Stomach (tissue), 9 donors: ENCODE results near the gene STXBP2. TPM values are rescaled to one million over a fixed set of nuclear protein-coding genes. Genes with fewer than 3 reads are reported as not detected.

Source experiments
- DNase-seq, 2 donors: peaks; one replicate each; pipeline versions ENCODE4 v3.0.0 to v3.0.0-alpha.2; 2013 to 2019
- H3K27ac ChIP-seq, 5 donors: fragments of 200-600 bp in 4 of 5; sonication (generic) in 4 of 5; one replicate each; pipeline ENCODE4 v1.5.1; 2013 to 2019; ENCODE audit warnings: mild to moderate bottlenecking in 1 of 5, moderate library complexity in 1 of 5
- H3K27me3 ChIP-seq, 3 donors: fragments of 200-600 bp; sonication (generic); one replicate each; pipeline ENCODE4 v1.5.1; 2017 to 2019; ENCODE audit warnings: mixed run types in 1 of 3
- H3K36me3 ChIP-seq, 4 donors: fragments of 200-600 bp; sonication (generic); 1 replicate in 3 of 4; 2 replicates in 1 of 4; pipeline ENCODE4 v1.5.1; 2016 to 2019
- H3K4me1 ChIP-seq, 4 donors: fragments of 200-600 bp; sonication (generic); one replicate each; pipeline ENCODE4 v1.5.1; 2016 to 2019
- H3K4me3 ChIP-seq, 4 donors: fragments of 200-600 bp; sonication (generic) in 3 of 4; one replicate each; pipeline ENCODE4 v1.5.1; 2016 to 2019; ENCODE audit warnings: mild to moderate bottlenecking in 1 of 4
- H3K9me3 ChIP-seq, 4 donors: fragments of 200-600 bp; sonication (generic); one replicate each; pipeline ENCODE4 v1.5.1; 2016 to 2019
- EP300 ChIP-seq: sonication (generic); formaldehyde crosslinking; IDR thresholded peaks from one replicate; pipeline ENCODE4 v1.6.1; 2017; ENCODE audit warnings: antibody characterized with exemption
- POLR2A ChIP-seq, 4 donors: fragments of 450-650 bp; IDR thresholded peaks; one replicate each; pipeline ENCODE4 v1.6.1; 2016; ENCODE audit warnings: antibody characterized with exemption in 4 of 4, control low read depth in 2 of 4, mild to moderate bottlenecking in 1 of 4, moderate library complexity in 1 of 4
- POLR2AphosphoS5 ChIP-seq, 3 donors: sonication (generic); formaldehyde crosslinking; IDR thresholded peaks; one replicate each; pipeline ENCODE4 v1.6.1; 2016; ENCODE audit warnings: antibody characterized with exemption in 3 of 3
- WGBS, 5 donors: extraction: QIAGEN DNeasy Blood & Tissue Kit in 3 of 5; methylation state at CpG; one replicate each; pipeline versions ENCODE4 v1.1.5 to v1.1.7; 2013 to 2018; 5-methylcytosine and 5-hydroxymethylcytosine counted together
- intact Hi-C: fragments of 100-400 bp; cut with DNase I; formaldehyde crosslinking; loops from one replicate; pipeline ENCODE4 v1.15.1; 2023; ENCODE audit warnings: low total_unique reads
- polyA plus RNA-seq, 3 donors: library from polyadenylated mRNA; stranded (reverse); fragments of 200-250 nt; gene quantifications; one replicate each; pipeline ENCODE4 v1.2.3, GENCODE V29; 2013
- total RNA-seq, 5 donors: library from RNA; depleted of rRNA; stranded (reverse); fragments of >200 nt; gene quantifications; one replicate each; pipeline versions ENCODE4 v1.1.0 to v1.2.3, GENCODE V29; 2014 to 2016
- TF ChIP-seq, protein P1 (sequence below), 7 experiments: fragments of 450-650 bp in 4 of 7; fragments of 200-600 bp in 3 of 7; sonication (generic) in 3 of 7; IDR thresholded peaks; one replicate each; pipeline ENCODE4 v1.5.1; 2016 to 2019; ENCODE audit warnings: antibody characterized with exemption in 7 of 7, control low read depth in 2 of 7, mild to moderate bottlenecking in 1 of 7
- donor health status: healthy with polysubstance abuse.
- donor health status: Bipolar disorder and iron deficiency.
- donor health status: healthy.

STXBP2 gene
- total and polyA plus RNA-seq, 8 donors: 46.6 to 734 (median 138) TPM

- intact Hi-C loops: no loop called here
- H3K27me3 ChIP-seq: peaks cover 0 to 45% (median 0%) of the 10 kb centered on the region in 3 donors
- WGBS, 5 donors: 82 to 89% (median 84%) methylated on average over 14 of the region's 14 CpGs
- DNase-seq: no peak
- H3K4me1 ChIP-seq: peaks cover 0 to 7% (median 0%) of the 10 kb centered on the region in 4 donors
- H3K9me3 ChIP-seq: no peaks in the 10 kb centered on the region
- H3K4me3 ChIP-seq: no peak overlapping the region
- no peaks in the 10 kb centered on the region for H3K36me3 ChIP-seq
- TF ChIP-seq, protein P1, sequence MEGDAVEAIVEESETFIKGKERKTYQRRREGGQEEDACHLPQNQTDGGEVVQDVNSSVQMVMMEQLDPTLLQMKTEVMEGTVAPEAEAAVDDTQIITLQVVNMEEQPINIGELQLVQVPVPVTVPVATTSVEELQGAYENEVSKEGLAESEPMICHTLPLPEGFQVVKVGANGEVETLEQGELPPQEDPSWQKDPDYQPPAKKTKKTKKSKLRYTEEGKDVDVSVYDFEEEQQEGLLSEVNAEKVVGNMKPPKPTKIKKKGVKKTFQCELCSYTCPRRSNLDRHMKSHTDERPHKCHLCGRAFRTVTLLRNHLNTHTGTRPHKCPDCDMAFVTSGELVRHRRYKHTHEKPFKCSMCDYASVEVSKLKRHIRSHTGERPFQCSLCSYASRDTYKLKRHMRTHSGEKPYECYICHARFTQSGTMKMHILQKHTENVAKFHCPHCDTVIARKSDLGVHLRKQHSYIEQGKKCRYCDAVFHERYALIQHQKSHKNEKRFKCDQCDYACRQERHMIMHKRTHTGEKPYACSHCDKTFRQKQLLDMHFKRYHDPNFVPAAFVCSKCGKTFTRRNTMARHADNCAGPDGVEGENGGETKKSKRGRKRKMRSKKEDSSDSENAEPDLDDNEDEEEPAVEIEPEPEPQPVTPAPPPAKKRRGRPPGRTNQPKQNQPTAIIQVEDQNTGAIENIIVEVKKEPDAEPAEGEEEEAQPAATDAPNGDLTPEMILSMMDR (IDR thresholded peaks at IDR 0.05): no peak
- no peak for TF ChIP-seq POLR2A (IDR thresholded peaks at IDR 0.05)
- no peak for TF ChIP-seq EP300
- H3K27ac ChIP-seq: no peak overlapping the region
Measured at GRCh38 chr19:7662657-7663056, 25.7 kb downstream of the STXBP2 start.

GRCh38 chr19:7663706-7664105 lies 26.8 kb downstream of the STXBP2 start:
- 76 to 78% (median 78%) methylated on average over 7 of the region's 7 CpGs for WGBS, 5 donors
- TF ChIP-seq POLR2A (IDR thresholded peaks at IDR 0.05) (no peak), POLR2AphosphoS5 (IDR thresholded peaks at IDR 0.05) (no peak), EP300 (no peak)
- TF ChIP-seq, protein P1 (IDR thresholded peaks at IDR 0.05): no peak
- no peaks in the 10 kb centered on the region for H3K36me3 ChIP-seq
- no peaks in the 10 kb centered on the region for H3K4me1 ChIP-seq
- H3K27ac ChIP-seq: no peak overlapping the region
- peaks cover 0 to 44% (median 2%) of the 10 kb centered on the region in 3 donors for H3K27me3 ChIP-seq
- DNase-seq: no peak
- no peak overlapping the region for H3K4me3 ChIP-seq
- H3K9me3 ChIP-seq: no peaks in the 10 kb centered on the region
- intact Hi-C loops: no loop called here

- Histone ChIP-seq H3K27ac (no peak overlapping the region), H3K4me1 (peaks cover 0 to 6% (median under 1%) of the 10 kb centered on the region in 4 donors), H3K9me3 (no peaks in the 10 kb centered on the region), H3K27me3 (peaks cover 0 to 52% (median 16%) of the 10 kb centered on the region in 3 donors), H3K4me3 (no peak overlapping the region), H3K36me3 (no peaks in the 10 kb centered on the region)
- peak in 1 of 2 donors; percentile 74 for DNase-seq
- TF ChIP-seq, protein P1 (IDR thresholded peaks at IDR 0.05): no peak
- TF ChIP-seq POLR2A (IDR thresholded peaks at IDR 0.05) (no peak), EP300 (no peak), POLR2AphosphoS5 (IDR thresholded peaks at IDR 0.05) (no peak)
- WGBS, 5 donors: 20 to 33% (median 22%) methylated on average over 4 of the region's 4 CpGs
- intact Hi-C loops: no loop called here
Measured at GRCh38 chr19:7665076-7665475, 28.2 kb downstream of the STXBP2 start.

DNA sequence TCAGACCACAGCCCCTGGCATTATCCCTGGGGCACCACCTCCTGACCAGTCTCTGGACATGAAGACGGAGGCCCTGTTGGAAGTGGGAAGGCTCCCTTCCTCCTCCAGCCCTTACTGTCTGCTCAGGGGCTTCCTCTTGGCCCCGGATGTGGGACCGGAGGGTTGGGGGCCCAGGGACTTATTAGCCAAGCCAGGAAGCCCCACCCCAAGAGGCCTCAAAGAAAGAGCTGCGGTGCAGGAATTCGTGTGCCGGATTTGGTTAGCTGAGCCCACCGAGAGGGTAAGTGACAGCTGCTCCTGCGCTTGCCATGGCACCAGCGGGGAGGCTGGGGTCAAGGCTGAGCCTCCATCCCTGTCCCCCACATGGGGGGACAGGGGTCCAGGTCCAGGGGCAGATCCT lies 31.9 kb downstream of the STXBP2 start, which contains the start of gene RETN:
Gene RETN, plus strand, starts transcription at position 208 of the 400 bp plus-strand sequence. CDS start 278 bp downstream, outside the sequence.
- no peak for DNase-seq
- Histone ChIP-seq H3K4me1 (peaks cover 0 to 13% (median 4%) of the 10 kb centered on the region in 4 donors), H3K27me3 (peaks cover 0 to 61% (median 30%) of the 10 kb centered on the region in 3 donors), H3K27ac (no peak within 1 kb of the TSS), H3K9me3 (peaks cover 0 to 4% (median 0%) of the 10 kb centered on the region in 4 donors), H3K4me3 (peak within 1 kb of the TSS in 2 of 4 donors; percentile 12 to 13), H3K36me3 (no peaks in the 10 kb centered on the region)
- intact Hi-C loops: no loop called here
- 62 to 86% (median 75%) methylated on average over 6 to 9 of the region's 9 CpGs for WGBS, 5 donors
- TF ChIP-seq POLR2AphosphoS5 (IDR thresholded peaks at IDR 0.05) (no peak), POLR2A (IDR thresholded peaks at IDR 0.05) (no peak), EP300 (no peak)
- TF ChIP-seq, protein P1 (IDR thresholded peaks at IDR 0.05): no peak
